ENCODE results near the gene WDR86. TPM values are rescaled to one million over a fixed set of nuclear protein-coding genes. Genes with fewer than 3 reads are reported as not detected.

Gene WDR86
- total and polyA plus RNA-seq, 2 experiments from 2014 or later = 9.1 to 59.1 TPM

- DNase-seq (ENCODE audit: low spot score) (no peak), ATAC-seq (peak; percentile 37)
- no peaks in the 10 kb centered on the region for H3K4me1 ChIP-seq (ENCODE audit: insufficient read depth)
- H3K9me2 ChIP-seq (ENCODE audit: insufficient read depth) = no peaks in the 10 kb centered on the region
- no peaks in the 10 kb centered on the region for H3K79me2 ChIP-seq (replicated peaks; ENCODE audit: insufficient read depth)
- H4K20me1 ChIP-seq (replicated peaks; ENCODE audit: insufficient read depth) = no peaks in the 10 kb centered on the region
- Mint-ChIP-seq H3K4me3 (no peak overlapping the region), H3K36me3 (ENCODE audit: low read depth) (peaks cover 10% of the 10 kb centered on the region), H3K27ac (no peak overlapping the region), H3K27me3 (ENCODE audit: insufficient read depth, low read depth, poor library complexity) (peaks cover 18% of the 10 kb centered on the region), H3K4me1 (peaks cover 25% of the 10 kb centered on the region), H3K9me3 (no peaks in the 10 kb centered on the region)
- H3F3A ChIP-seq (replicated peaks; ENCODE audit: low read depth) = peaks cover 6% of the 10 kb centered on the region; the same call in 1 of the 2 replicates
- H3K36me3 ChIP-seq (ENCODE audit: insufficient read depth) = no peaks in the 10 kb centered on the region
- no peak overlapping the region for H3K27ac ChIP-seq (ENCODE audit: low read depth)
- no peak overlapping the region for H3K4me3 ChIP-seq
- H2AFZ ChIP-seq = no peak overlapping the region
- no peak for TF ChIP-seq CREB1 (CRISPR knock-in tag; IDR thresholded peaks at IDR 0.05; ENCODE audit: low read depth)
- no peak for TF ChIP-seq CTCF (conservative IDR thresholded peaks at IDR 0.05; ENCODE audit: low read depth in 2 of 2)
- TF ChIP-seq NANOG (IDR thresholded peaks at IDR 0.05; ENCODE audit: borderline replicate concordance) = no peak
- no peaks in the 10 kb centered on the region for H3K27me3 ChIP-seq (ENCODE audit: insufficient read depth)
- no peak overlapping the region; the same call in 1 of the 2 replicates for H3K4me2 ChIP-seq
Measured at GRCh38 chr7:151395036-151395367, 14.8 kb downstream of the WDR86 start.

GRCh38 chr7:151394076-151395035 lies 15.5 kb downstream of the WDR86 start:
- Histone ChIP-seq H3K4me3 (no peak overlapping the region), H2AFZ (no peak overlapping the region), H3K36me3 (ENCODE audit: insufficient read depth) (no peaks in the 10 kb centered on the region), H3K4me1 (ENCODE audit: insufficient read depth) (no peaks in the 10 kb centered on the region), H3K79me2 (replicated peaks; ENCODE audit: insufficient read depth) (no peaks in the 10 kb centered on the region), H4K20me1 (replicated peaks; ENCODE audit: insufficient read depth) (no peaks in the 10 kb centered on the region), H3K4me2 (no peak overlapping the region; the same call in 1 of the 2 replicates), H3K27me3 (ENCODE audit: insufficient read depth) (no peaks in the 10 kb centered on the region), H3K9me2 (ENCODE audit: insufficient read depth) (no peaks in the 10 kb centered on the region), H3F3A (replicated peaks; ENCODE audit: low read depth) (peaks cover 6% of the 10 kb centered on the region; the same call in 1 of the 2 replicates), H3K27ac (ENCODE audit: low read depth) (no peak overlapping the region)
- ATAC-seq = no peak
- Mint-ChIP-seq H3K27me3 (ENCODE audit: insufficient read depth, low read depth, poor library complexity) (peaks cover 15% of the 10 kb centered on the region), H3K4me3 (no peak overlapping the region), H3K36me3 (ENCODE audit: low read depth) (peaks cover 10% of the 10 kb centered on the region), H3K9me3 (no peaks in the 10 kb centered on the region), H3K27ac (no peak overlapping the region), H3K4me1 (peaks cover 24% of the 10 kb centered on the region)
- TF ChIP-seq ZNF114 (CRISPR knock-in tag; IDR thresholded peaks at IDR 0.05) (no peak), NANOG (IDR thresholded peaks at IDR 0.05; ENCODE audit: borderline replicate concordance) (no peak), JUNB (IDR thresholded peaks at IDR 0.05; ENCODE audit: unreplicated experiment) (no peak), REST (IDR thresholded peaks at IDR 0.05; ENCODE audit: unreplicated experiment) (no peak), ETS1 (IDR thresholded peaks at IDR 0.05) (no peak), STAT1 (IDR thresholded peaks at IDR 0.05; ENCODE audit: unreplicated experiment) (no peak), ZNF331 (CRISPR knock-in tag; IDR thresholded peaks at IDR 0.05; ENCODE audit: low read depth) (no peak), POLR2AphosphoS5 (IDR thresholded peaks at IDR 0.05; ENCODE audit: low read depth) (no peak)
- no peak for DNase-seq (ENCODE audit: low spot score)

All from GM23338 (cell line).